ENCODE data around the gene PYCARD. TPM values are rescaled to one million over a fixed set of nuclear protein-coding genes. Genes with fewer than 3 reads are reported as not detected.

PYCARD gene
- polyA plus RNA-seq, 1 donor from 2014 or later: not detected

GRCh38 chr16:31238041-31238440 is 35.5 kb upstream of the PYCARD start:
- no peak overlapping the region for H3K27ac ChIP-seq (ENCODE audit: low read length)
- no peaks in the 10 kb centered on the region for H3K36me3 ChIP-seq (ENCODE audit: insufficient read depth, low read length)
- H3F3A ChIP-seq (ENCODE audit: insufficient read depth, low read length, poor library complexity, severe bottlenecking): no peaks in the 10 kb centered on the region
- H3K79me2 ChIP-seq (replicated peaks; ENCODE audit: insufficient read depth, low read length): no peaks in the 10 kb centered on the region
- TF ChIP-seq REST (IDR thresholded peaks at IDR 0.05; ENCODE audit: borderline replicate concordance) (no peak), POLR2AphosphoS5 (IDR thresholded peaks at IDR 0.05) (no peak), EZH2 (IDR thresholded peaks at IDR 0.05; ENCODE audit: borderline replicate concordance, insufficient read depth, low read length, poor library complexity, severe bottlenecking) (no peak), SMC3 (conservative IDR thresholded peaks at IDR 0.05; ENCODE audit: poor library complexity) (no peak), EP300 (conservative IDR thresholded peaks at IDR 0.05; ENCODE audit: poor library complexity, severe bottlenecking) (no peak), TAF1 (IDR thresholded peaks at IDR 0.05; ENCODE audit: low read depth) (no peak), RAD21 (conservative IDR thresholded peaks at IDR 0.05) (no peak), MXI1 (conservative IDR thresholded peaks at IDR 0.05; ENCODE audit: poor library complexity, severe bottlenecking) (no peak)
- TF ChIP-seq, protein P1, sequence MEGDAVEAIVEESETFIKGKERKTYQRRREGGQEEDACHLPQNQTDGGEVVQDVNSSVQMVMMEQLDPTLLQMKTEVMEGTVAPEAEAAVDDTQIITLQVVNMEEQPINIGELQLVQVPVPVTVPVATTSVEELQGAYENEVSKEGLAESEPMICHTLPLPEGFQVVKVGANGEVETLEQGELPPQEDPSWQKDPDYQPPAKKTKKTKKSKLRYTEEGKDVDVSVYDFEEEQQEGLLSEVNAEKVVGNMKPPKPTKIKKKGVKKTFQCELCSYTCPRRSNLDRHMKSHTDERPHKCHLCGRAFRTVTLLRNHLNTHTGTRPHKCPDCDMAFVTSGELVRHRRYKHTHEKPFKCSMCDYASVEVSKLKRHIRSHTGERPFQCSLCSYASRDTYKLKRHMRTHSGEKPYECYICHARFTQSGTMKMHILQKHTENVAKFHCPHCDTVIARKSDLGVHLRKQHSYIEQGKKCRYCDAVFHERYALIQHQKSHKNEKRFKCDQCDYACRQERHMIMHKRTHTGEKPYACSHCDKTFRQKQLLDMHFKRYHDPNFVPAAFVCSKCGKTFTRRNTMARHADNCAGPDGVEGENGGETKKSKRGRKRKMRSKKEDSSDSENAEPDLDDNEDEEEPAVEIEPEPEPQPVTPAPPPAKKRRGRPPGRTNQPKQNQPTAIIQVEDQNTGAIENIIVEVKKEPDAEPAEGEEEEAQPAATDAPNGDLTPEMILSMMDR (IDR thresholded peaks at IDR 0.05; ENCODE audit: poor library complexity, severe bottlenecking): no peak
- H3K4me3 ChIP-seq (ENCODE audit: low read length): no peak overlapping the region
- no peaks in the 10 kb centered on the region for H3K27me3 ChIP-seq (ENCODE audit: insufficient read depth, low read depth, low read length)
- no peak overlapping the region for H2AFZ ChIP-seq (ENCODE audit: low read depth, low read length)
- no peaks in the 10 kb centered on the region for H4K20me1 ChIP-seq (ENCODE audit: insufficient read depth)
- no peak overlapping the region for H3K4me2 ChIP-seq (ENCODE audit: low read length)
- H3K9me3 ChIP-seq (ENCODE audit: low read length): no peaks in the 10 kb centered on the region
- H3K9ac ChIP-seq (ENCODE audit: low read length): no peak overlapping the region
- H3K9me2 ChIP-seq (ENCODE audit: insufficient read depth, low read length): no peaks in the 10 kb centered on the region

GRCh38 chr16:31229501-31229900 is 26.9 kb upstream of the PYCARD start:
- H3K27ac ChIP-seq (ENCODE audit: low read length): no peak overlapping the region
- no peak overlapping the region for H3K9ac ChIP-seq (ENCODE audit: low read length)
- H2AFZ ChIP-seq (ENCODE audit: low read depth, low read length): no peak overlapping the region
- H3K27me3 ChIP-seq (ENCODE audit: insufficient read depth, low read depth, low read length): no peaks in the 10 kb centered on the region
- no peak overlapping the region for H3K4me3 ChIP-seq (ENCODE audit: low read length)
- H3K36me3 ChIP-seq (ENCODE audit: insufficient read depth, low read length): no peaks in the 10 kb centered on the region
- H3K79me2 ChIP-seq (replicated peaks; ENCODE audit: insufficient read depth, low read length): no peaks in the 10 kb centered on the region
- TF ChIP-seq TAF1 (IDR thresholded peaks at IDR 0.05; ENCODE audit: low read depth) (no peak), EZH2 (IDR thresholded peaks at IDR 0.05; ENCODE audit: borderline replicate concordance, insufficient read depth, low read length, poor library complexity, severe bottlenecking) (no peak), POLR2AphosphoS5 (IDR thresholded peaks at IDR 0.05) (no peak)
- H3K9me3 ChIP-seq (ENCODE audit: low read length): no peaks in the 10 kb centered on the region
- no peaks in the 10 kb centered on the region for H4K20me1 ChIP-seq (ENCODE audit: insufficient read depth)
- no peak overlapping the region for H3K4me2 ChIP-seq (ENCODE audit: low read length)
- H3F3A ChIP-seq (ENCODE audit: insufficient read depth, low read length, poor library complexity, severe bottlenecking): no peaks in the 10 kb centered on the region
- no peaks in the 10 kb centered on the region for H3K9me2 ChIP-seq (ENCODE audit: insufficient read depth, low read length)

- TF ChIP-seq EZH2 (IDR thresholded peaks at IDR 0.05; ENCODE audit: borderline replicate concordance, insufficient read depth, low read length, poor library complexity, severe bottlenecking) (no peak), RAD21 (conservative IDR thresholded peaks at IDR 0.05) (no peak), POLR2AphosphoS5 (IDR thresholded peaks at IDR 0.05) (no peak), EP300 (conservative IDR thresholded peaks at IDR 0.05; ENCODE audit: poor library complexity, severe bottlenecking) (no peak), REST (IDR thresholded peaks at IDR 0.05; ENCODE audit: borderline replicate concordance) (no peak), SMC3 (conservative IDR thresholded peaks at IDR 0.05; ENCODE audit: poor library complexity) (no peak), TAF1 (IDR thresholded peaks at IDR 0.05; ENCODE audit: low read depth) (no peak), MXI1 (conservative IDR thresholded peaks at IDR 0.05; ENCODE audit: poor library complexity, severe bottlenecking) (no peak)
- TF ChIP-seq, protein P1 (IDR thresholded peaks at IDR 0.05; ENCODE audit: poor library complexity, severe bottlenecking): no peak
- H2AFZ ChIP-seq (ENCODE audit: low read depth, low read length): no peak overlapping the region
- no peak overlapping the region for H3K4me2 ChIP-seq (ENCODE audit: low read length)
- H3K9me3 ChIP-seq (ENCODE audit: low read length): no peaks in the 10 kb centered on the region
- H3K9ac ChIP-seq (ENCODE audit: low read length): no peak overlapping the region
- H3K27ac ChIP-seq (ENCODE audit: low read length): no peak overlapping the region
- no peaks in the 10 kb centered on the region for H4K20me1 ChIP-seq (ENCODE audit: insufficient read depth)
- no peaks in the 10 kb centered on the region for H3F3A ChIP-seq (ENCODE audit: insufficient read depth, low read length, poor library complexity, severe bottlenecking)
- H3K4me3 ChIP-seq (ENCODE audit: low read length): no peak overlapping the region
- no peaks in the 10 kb centered on the region for H3K36me3 ChIP-seq (ENCODE audit: insufficient read depth, low read length)
- H3K9me2 ChIP-seq (ENCODE audit: insufficient read depth, low read length): no peaks in the 10 kb centered on the region
- H3K79me2 ChIP-seq (replicated peaks; ENCODE audit: insufficient read depth, low read length): no peaks in the 10 kb centered on the region
- no peaks in the 10 kb centered on the region for H3K27me3 ChIP-seq (ENCODE audit: insufficient read depth, low read depth, low read length)
These were observed 25.6 kb upstream of the PYCARD start for GRCh38 chr16:31228206-31228605.

Measured in neural cell (in vitro differentiated cells).